ENCODE results near the gene FAM234A. TPM values are rescaled to one million over a fixed set of nuclear protein-coding genes. Genes with fewer than 3 reads are reported as not detected.
A peak's percentile ranks its signal among the peaks of the same experiment; 100 is the strongest.
"Not testable (repeated sequence)": the region's sequence is repeated elsewhere in the genome, so short reads cannot be mapped to it uniquely, and the experiment has no call there.

The FAM234A gene
- total and polyA plus RNA-seq, 2 donors (not counting 3 experiments of a cell fraction or from before 2014, with no cell fraction given) = 70.4 to 89.4 TPM

DNA sequence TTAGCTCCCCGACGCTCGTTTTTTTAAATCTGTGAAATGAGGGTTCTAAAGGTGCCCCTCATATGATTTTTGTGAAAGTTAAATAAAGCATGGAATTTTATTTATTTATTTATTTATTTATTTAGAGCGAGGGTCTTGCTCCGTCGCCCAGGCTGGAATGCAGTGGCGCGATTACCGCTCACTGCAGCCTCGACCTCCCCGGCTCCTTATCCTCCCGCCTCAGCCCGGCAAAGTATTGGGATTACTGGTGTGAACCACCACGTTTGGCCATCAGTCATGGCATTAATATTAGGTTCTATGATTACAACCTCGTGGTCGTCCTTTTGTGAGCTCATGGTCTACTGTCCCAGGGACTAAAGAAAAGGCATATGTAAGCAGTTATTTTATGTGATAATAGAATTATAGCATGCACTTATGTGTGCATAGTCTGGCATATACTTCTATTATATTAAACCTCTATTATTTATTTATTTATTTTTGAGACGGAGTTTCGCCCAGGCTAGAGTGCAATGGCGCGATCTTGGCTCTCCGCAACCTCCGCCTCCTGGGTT lies 4.8 kb upstream of the FAM234A start:
- FAIRE-seq (no peak), DNase-seq (ENCODE audit: low read depth, low spot score) (no peak)
- Histone ChIP-seq H4K20me1 (replicated peaks; ENCODE audit: control insufficient read depth, extremely low read depth, insufficient read depth, low read length) (no peaks in the 10 kb centered on the region), H3K9me1 (replicated peaks; ENCODE audit: control insufficient read depth, extremely low read depth, insufficient read depth, low read length) (no peaks in the 10 kb centered on the region), H3K36me3 (ENCODE audit: control insufficient read depth in 2 of 2, extremely low read depth in 1 of 2, insufficient read depth in 2 of 2, low read length in 2 of 2) (peaks cover 10 to 18% of the 10 kb centered on the region in 2 experiments), H3K4me2 (ENCODE audit: insufficient read depth, low read length) (peak overlapping the region; percentile 61), H3K27ac (ENCODE audit: insufficient read depth, low read depth, low read length) (no peak overlapping the region), H2AFZ (ENCODE audit: low read depth, low read length) (peak overlapping the region; percentile 32), H3K9me3 (replicated peaks; ENCODE audit: control insufficient read depth, insufficient read depth, low read length) (no peaks in the 10 kb centered on the region), H3K27me3 (ENCODE audit: control insufficient read depth in 2 of 2, insufficient read depth in 2 of 2, low read length in 2 of 2) (no peaks in the 10 kb centered on the region), H3K4me3 (replicated peaks in 1 of 3; ENCODE audit: insufficient read depth in 1 of 3, low read depth in 1 of 3, low read length in 3 of 3) (peak overlapping the region in 2 of 3 experiments; percentile 75 to 76), H3K4me1 (ENCODE audit: control insufficient read depth, extremely low read depth, insufficient read depth, low read length) (peaks cover 12% of the 10 kb centered on the region), H3K9ac (replicated peaks; ENCODE audit: extremely low read depth, insufficient read depth, low read length) (no peak overlapping the region), H3K79me2 (ENCODE audit: control insufficient read depth, insufficient read depth, low read length) (peaks cover 38% of the 10 kb centered on the region)
- intact Hi-C loops (cut with micrococcal nuclease) (loop anchor here (1.0 kb wide), 1 partner anchor 122 kb away; the partner anchor contains the start of gene AXIN1), dilution Hi-C loops (cut with MboI; ENCODE audit: extremely low pct_ligation_motif_present, low sequenced_read_pairs) (no loop called here)
- BruUV-seq (replicated peaks) = no TSS peak
- TF ChIP-seq, protein P1, sequence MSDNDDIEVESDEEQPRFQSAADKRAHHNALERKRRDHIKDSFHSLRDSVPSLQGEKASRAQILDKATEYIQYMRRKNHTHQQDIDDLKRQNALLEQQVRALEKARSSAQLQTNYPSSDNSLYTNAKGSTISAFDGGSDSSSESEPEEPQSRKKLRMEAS (IDR thresholded peaks at IDR 0.05; ENCODE audit: insufficient read depth, insufficient read length) = no peak
- TF ChIP-seq FOS (IDR thresholded peaks at IDR 0.05; ENCODE audit: borderline replicate concordance, insufficient read depth, low read length) (no peak), JUN (IDR thresholded peaks at IDR 0.05; ENCODE audit: borderline replicate concordance, insufficient read depth, insufficient read length, low read depth) (no peak), GATA2 (IDR thresholded peaks at IDR 0.05; ENCODE audit: insufficient read depth, insufficient read length, low read depth, low read length) (no peak), POLR2A (IDR thresholded peaks at IDR 0.05; ENCODE audit: low read depth, low read length) (no peak), EZH2 (IDR thresholded peaks at IDR 0.05; ENCODE audit: borderline replicate concordance, low read depth, low read length, severe bottlenecking) (no peak), POLR2AphosphoS5 (IDR thresholded peaks at IDR 0.05; ENCODE audit: insufficient read depth, low read depth, low read length) (no peak), MYC (IDR thresholded peaks at IDR 0.05; ENCODE audit: low read depth, low read length) (no peak)
- TF ChIP-seq, protein P2, sequence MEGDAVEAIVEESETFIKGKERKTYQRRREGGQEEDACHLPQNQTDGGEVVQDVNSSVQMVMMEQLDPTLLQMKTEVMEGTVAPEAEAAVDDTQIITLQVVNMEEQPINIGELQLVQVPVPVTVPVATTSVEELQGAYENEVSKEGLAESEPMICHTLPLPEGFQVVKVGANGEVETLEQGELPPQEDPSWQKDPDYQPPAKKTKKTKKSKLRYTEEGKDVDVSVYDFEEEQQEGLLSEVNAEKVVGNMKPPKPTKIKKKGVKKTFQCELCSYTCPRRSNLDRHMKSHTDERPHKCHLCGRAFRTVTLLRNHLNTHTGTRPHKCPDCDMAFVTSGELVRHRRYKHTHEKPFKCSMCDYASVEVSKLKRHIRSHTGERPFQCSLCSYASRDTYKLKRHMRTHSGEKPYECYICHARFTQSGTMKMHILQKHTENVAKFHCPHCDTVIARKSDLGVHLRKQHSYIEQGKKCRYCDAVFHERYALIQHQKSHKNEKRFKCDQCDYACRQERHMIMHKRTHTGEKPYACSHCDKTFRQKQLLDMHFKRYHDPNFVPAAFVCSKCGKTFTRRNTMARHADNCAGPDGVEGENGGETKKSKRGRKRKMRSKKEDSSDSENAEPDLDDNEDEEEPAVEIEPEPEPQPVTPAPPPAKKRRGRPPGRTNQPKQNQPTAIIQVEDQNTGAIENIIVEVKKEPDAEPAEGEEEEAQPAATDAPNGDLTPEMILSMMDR (IDR thresholded peaks at IDR 0.05; ENCODE audit: extremely low read depth in 1 of 2, insufficient read depth in 1 of 2, low read depth in 1 of 2, low read length in 2 of 2) = no peak
- CTCF ChIA-PET = interaction anchor here (0.6 to 4.2 kb wide), 3 partner anchors 10 to 132 kb away, joined by 3 to 26 read pairs (median 3); partner anchors contain the start of gene AXIN1
- POLR2A ChIA-PET = interaction anchor here (0.6 kb wide), 2 partner anchors 55 to 1183 kb away, joined by 3 to 4 read pairs; no protein-coding TSS in a partner anchor

DNA sequence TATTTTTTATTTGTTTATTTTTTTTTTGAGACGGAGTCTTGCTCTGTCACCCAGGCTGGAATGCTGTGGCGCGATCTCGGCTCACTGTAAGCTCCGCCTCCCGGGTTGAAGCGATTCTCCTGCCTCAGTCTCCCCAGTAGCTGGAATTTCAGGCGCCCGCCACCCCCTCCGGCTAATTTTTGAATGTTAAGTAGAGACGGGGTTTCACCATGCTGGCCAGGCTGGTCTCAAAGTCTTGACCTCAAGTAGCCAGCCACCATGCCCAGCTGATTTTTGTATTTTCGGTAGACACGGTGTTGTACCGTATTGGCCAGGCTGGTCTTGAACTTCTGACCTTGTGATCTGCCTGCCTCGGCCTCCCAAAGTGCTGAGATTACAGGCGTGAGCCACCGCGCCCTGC lies 4.3 kb upstream of the FAM234A start:
- not testable (repeated sequence) for BruUV-seq (replicated peaks); H3K9me3 ChIP-seq (replicated peaks; ENCODE audit: control insufficient read depth, insufficient read depth, low read length)

More for the DNA sequence above, 4.3 kb upstream of the FAM234A start:
- dilution Hi-C loops (cut with MboI; ENCODE audit: extremely low pct_ligation_motif_present, low sequenced_read_pairs); POLR2A ChIA-PET; H4K20me1 ChIP-seq (replicated peaks; ENCODE audit: control insufficient read depth, extremely low read depth, insufficient read depth, low read length); FAIRE-seq; H3K4me2 ChIP-seq (ENCODE audit: insufficient read depth, low read length); intact Hi-C loops (cut with micrococcal nuclease); H2AFZ ChIP-seq (ENCODE audit: low read depth, low read length); H3K27me3 ChIP-seq (ENCODE audit: control insufficient read depth in 2 of 2, insufficient read depth in 2 of 2, low read length in 2 of 2); H3K4me3 ChIP-seq (replicated peaks in 1 of 3; ENCODE audit: insufficient read depth in 1 of 3, low read depth in 1 of 3, low read length in 3 of 3); H3K27ac ChIP-seq (ENCODE audit: insufficient read depth, low read depth, low read length); H3K9me1 ChIP-seq (replicated peaks; ENCODE audit: control insufficient read depth, extremely low read depth, insufficient read depth, low read length); H3K9ac ChIP-seq (replicated peaks; ENCODE audit: extremely low read depth, insufficient read depth, low read length); DNase-seq (ENCODE audit: low read depth, low spot score): not testable (repeated sequence)
- H3K4me1 ChIP-seq (ENCODE audit: control insufficient read depth, extremely low read depth, insufficient read depth, low read length) = peaks cover 12% of the 10 kb centered on the region
- peaks cover 8 to 15% of the 10 kb centered on the region in 2 experiments for H3K36me3 ChIP-seq (ENCODE audit: control insufficient read depth in 2 of 2, extremely low read depth in 1 of 2, insufficient read depth in 2 of 2, low read length in 2 of 2)
- CTCF ChIA-PET = interaction anchor here (4.2 kb wide), 1 partner anchor 132 kb away, joined by 26 read pairs; no protein-coding TSS in a partner anchor
- H3K79me2 ChIP-seq (ENCODE audit: control insufficient read depth, insufficient read depth, low read length) = peaks cover 35% of the 10 kb centered on the region

Data from endothelial cell of umbilical vein (primary cell).